GM18907 (cell line): ENCODE data around the gene CXCL17.
"Not testable (repeated sequence)": the region's sequence is repeated elsewhere in the genome, so short reads cannot be mapped to it uniquely, and the experiment has no call there.

Source experiments
- ATAC-seq: cut with Tn5 transposase; IDR thresholded peaks from one replicate; pipeline ENCODE4 v1.9.1; 2021; ENCODE audit warnings: mild to moderate bottlenecking, moderate library complexity; ENCODE audit not compliant: unreplicated experiment

CXCL17 gene

GRCh38 chr19:42466521-42467182 lies 23.9 kb upstream of the CXCL17 start:
- ATAC-seq: no peak

GRCh38 chr19:42465827-42466280 lies 23.1 kb upstream of the CXCL17 start:
- ATAC-seq: peak; percentile 75

- no peak for ATAC-seq
These were observed 19.1 kb upstream of the CXCL17 start for GRCh38 chr19:42461700-42462324.

GRCh38 chr19:42461231-42461630 lies 18.5 kb upstream of the CXCL17 start:
- not testable (repeated sequence) for ATAC-seq

GRCh38 chr19:42459926-42460325 lies 17.2 kb upstream of the CXCL17 start:
- ATAC-seq: no peak

GRCh38 chr19:42455621-42456081 lies 12.9 kb upstream of the CXCL17 start:
- no peak for ATAC-seq

- no peak for ATAC-seq
These were observed 12.3 kb upstream of the CXCL17 start for GRCh38 chr19:42455086-42455485.

- ATAC-seq: no peak
These were observed 9.8 kb upstream of the CXCL17 start for GRCh38 chr19:42452590-42452989.

- peak; percentile 93 for ATAC-seq
These were observed 7.7 kb upstream of the CXCL17 start for GRCh38 chr19:42450314-42450934.

GRCh38 chr19:42448306-42448705 lies 5.6 kb upstream of the CXCL17 start:
- not testable (repeated sequence) for ATAC-seq

- ATAC-seq: no peak
These were observed 3.2 kb upstream of the CXCL17 start for GRCh38 chr19:42445948-42446347.

- ATAC-seq: no peak
These were observed 1.2 kb upstream of the CXCL17 start for GRCh38 chr19:42443944-42444398.

- ATAC-seq: no peak
These were observed 1.7 kb downstream of the CXCL17 start for GRCh38 chr19:42441049-42441445.

GRCh38 chr19:42440357-42441048 lies 2.2 kb downstream of the CXCL17 start:
- no peak for ATAC-seq

GRCh38 chr19:42436006-42436405 lies 6.7 kb downstream of the CXCL17 start:
- ATAC-seq: no peak

GRCh38 chr19:42435316-42435715 lies 7.4 kb downstream of the CXCL17 start:
- no peak for ATAC-seq

- no peak for ATAC-seq
These were observed 9.1 kb downstream of the CXCL17 start for GRCh38 chr19:42433503-42434260.

- no peak for ATAC-seq
These were observed 11.3 kb downstream of the CXCL17 start for GRCh38 chr19:42431486-42431885.

GRCh38 chr19:42428676-42429075 lies 14.1 kb downstream of the CXCL17 start:
- ATAC-seq: no peak

- ATAC-seq: no peak
These were observed 15.4 kb downstream of the CXCL17 start, which contains the start of gene LIPE for GRCh38 chr19:42427313-42427712. Gene LIPE, minus strand, starts transcription at chr19:42427388. Its CDS starts 239 bp downstream, at chr19:42427149.
